Neural crest cell (in vitro differentiated cells): ENCODE measurements around the gene DIAPH2. TPM values are rescaled to one million over a fixed set of nuclear protein-coding genes. Genes with fewer than 3 reads are reported as not detected.

Experiments
- DNase-seq: peaks from one replicate; pipeline ENCODE4 v3.0.0; 2021; ENCODE audit warnings: low read depth, mixed read lengths, low spot score
- H3K27ac Mint-ChIP-seq: one replicate; pipeline ENCODE4 v1.8.0; 2021; ENCODE audit warnings: mild to moderate bottlenecking, mixed read lengths; ENCODE audit not compliant: unreplicated experiment
- H3K27me3 Mint-ChIP-seq: 2 replicates; pipeline ENCODE4 v1.8.0; 2021; ENCODE audit warnings: low read depth, mild to moderate bottlenecking, mixed read lengths
- H3K36me3 Mint-ChIP-seq: 2 replicates; pipeline ENCODE4 v1.8.0; 2021; ENCODE audit warnings: low read depth, mild to moderate bottlenecking, mixed read lengths
- H3K4me1 Mint-ChIP-seq: 2 replicates; pipeline ENCODE4 v1.8.0; 2021; ENCODE audit warnings: mixed read lengths
- H3K4me3 Mint-ChIP-seq: one replicate; pipeline ENCODE4 v1.8.0; 2021; ENCODE audit warnings: mild to moderate bottlenecking, mixed read lengths
- H3K9me3 Mint-ChIP-seq: 2 replicates; pipeline ENCODE4 v1.8.0; 2021; ENCODE audit warnings: mixed read lengths
- total RNA-seq: library from RNA; stranded (reverse); gene quantifications from 2 replicates; pipeline ENCODE4 v1.2.1, GENCODE V29; 2021
- TF ChIP-seq, protein P1 (sequence below): fragments of 200-600 bp; sonication (generic); conservative IDR thresholded peaks from 2 replicates; pipeline ENCODE4 v1.5.0; 2021; ENCODE audit warnings: antibody characterized with exemption, mild to moderate bottlenecking

DIAPH2 gene
- total RNA-seq, 1 donor from 2014 or later, result 8.4 TPM

DNA sequence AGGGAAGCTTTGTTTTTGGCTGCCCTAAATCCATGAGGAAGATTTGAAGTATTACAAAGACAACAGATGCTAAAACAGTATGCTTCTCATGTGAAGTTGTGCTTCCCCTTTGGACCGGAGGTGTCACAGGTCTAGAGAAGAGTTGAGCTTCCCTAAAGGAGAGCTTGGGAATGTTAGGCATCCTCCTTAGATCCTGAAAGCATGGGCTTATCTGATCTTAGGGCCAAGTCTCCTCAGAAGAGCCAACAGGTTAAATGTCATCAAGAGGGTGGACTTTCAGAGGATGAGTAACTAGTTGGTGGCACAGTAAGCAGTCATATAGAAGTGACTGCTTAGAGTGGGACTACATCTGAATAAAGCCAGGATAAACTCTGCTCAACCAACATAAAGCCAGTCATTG lies 404.5 kb downstream of the DIAPH2 start:
- TF ChIP-seq, protein P1, sequence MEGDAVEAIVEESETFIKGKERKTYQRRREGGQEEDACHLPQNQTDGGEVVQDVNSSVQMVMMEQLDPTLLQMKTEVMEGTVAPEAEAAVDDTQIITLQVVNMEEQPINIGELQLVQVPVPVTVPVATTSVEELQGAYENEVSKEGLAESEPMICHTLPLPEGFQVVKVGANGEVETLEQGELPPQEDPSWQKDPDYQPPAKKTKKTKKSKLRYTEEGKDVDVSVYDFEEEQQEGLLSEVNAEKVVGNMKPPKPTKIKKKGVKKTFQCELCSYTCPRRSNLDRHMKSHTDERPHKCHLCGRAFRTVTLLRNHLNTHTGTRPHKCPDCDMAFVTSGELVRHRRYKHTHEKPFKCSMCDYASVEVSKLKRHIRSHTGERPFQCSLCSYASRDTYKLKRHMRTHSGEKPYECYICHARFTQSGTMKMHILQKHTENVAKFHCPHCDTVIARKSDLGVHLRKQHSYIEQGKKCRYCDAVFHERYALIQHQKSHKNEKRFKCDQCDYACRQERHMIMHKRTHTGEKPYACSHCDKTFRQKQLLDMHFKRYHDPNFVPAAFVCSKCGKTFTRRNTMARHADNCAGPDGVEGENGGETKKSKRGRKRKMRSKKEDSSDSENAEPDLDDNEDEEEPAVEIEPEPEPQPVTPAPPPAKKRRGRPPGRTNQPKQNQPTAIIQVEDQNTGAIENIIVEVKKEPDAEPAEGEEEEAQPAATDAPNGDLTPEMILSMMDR, result no peak
- Mint-ChIP-seq H3K27me3 (no peaks in the 10 kb centered on the region), H3K36me3 (peaks cover 3% of the 10 kb centered on the region), H3K9me3 (peaks cover 2% of the 10 kb centered on the region), H3K4me1 (peaks cover 5% of the 10 kb centered on the region), H3K27ac (no peak overlapping the region), H3K4me3 (no peak overlapping the region)
- DNase-seq, result no peak

DNA sequence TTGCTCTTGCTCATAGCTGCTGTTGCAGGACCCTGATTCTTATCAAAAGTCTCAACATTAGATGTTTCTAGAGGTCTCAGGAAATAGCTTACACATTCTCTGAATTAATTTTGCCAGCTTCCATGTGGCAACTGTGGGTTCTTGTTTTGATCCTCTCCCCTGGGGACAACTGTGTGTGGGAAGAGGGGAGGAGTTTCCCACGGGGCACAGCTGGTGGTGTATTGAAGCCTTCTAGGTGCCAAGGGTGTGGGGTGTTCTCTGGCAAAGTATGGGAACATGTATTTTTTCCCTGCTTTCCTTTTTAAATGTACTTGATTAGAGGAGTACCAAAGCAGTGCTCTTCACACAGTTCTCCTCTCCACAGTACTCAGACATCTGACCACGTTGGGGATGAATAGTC lies 411.7 kb downstream of the DIAPH2 start:
- Mint-ChIP-seq H3K27ac (no peak overlapping the region), H3K27me3 (no peaks in the 10 kb centered on the region), H3K4me3 (no peak overlapping the region), H3K36me3 (no peaks in the 10 kb centered on the region), H3K4me1 (peaks cover 3% of the 10 kb centered on the region), H3K9me3 (no peaks in the 10 kb centered on the region)
- TF ChIP-seq, protein P1, result no peak
- no peak for DNase-seq

DNA sequence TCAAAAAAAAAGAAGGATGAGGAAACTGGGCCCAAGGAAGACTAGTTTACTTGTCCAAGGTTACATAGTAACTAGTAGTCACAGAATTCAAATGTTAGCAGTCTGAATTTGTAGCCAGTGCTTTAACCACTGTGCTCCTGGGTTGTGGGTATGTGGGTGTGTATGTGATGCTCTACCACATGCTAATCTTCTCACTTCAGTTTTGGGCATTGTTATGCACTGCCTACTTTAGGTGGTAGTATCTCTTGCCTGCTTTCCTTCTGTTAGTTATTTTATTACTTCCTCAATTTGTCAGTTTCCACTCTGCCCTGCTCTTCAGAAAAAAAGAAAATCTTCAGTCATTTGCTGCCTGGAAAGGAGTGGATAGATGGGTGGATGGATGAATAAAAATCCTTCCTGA lies 418.3 kb downstream of the DIAPH2 start:
- Mint-ChIP-seq H3K27ac (no peak overlapping the region), H3K27me3 (no peaks in the 10 kb centered on the region), H3K36me3 (no peaks in the 10 kb centered on the region), H3K4me1 (no peaks in the 10 kb centered on the region), H3K9me3 (no peaks in the 10 kb centered on the region), H3K4me3 (no peak overlapping the region)
- DNase-seq, result no peak
- TF ChIP-seq, protein P1, result no peak

DNA sequence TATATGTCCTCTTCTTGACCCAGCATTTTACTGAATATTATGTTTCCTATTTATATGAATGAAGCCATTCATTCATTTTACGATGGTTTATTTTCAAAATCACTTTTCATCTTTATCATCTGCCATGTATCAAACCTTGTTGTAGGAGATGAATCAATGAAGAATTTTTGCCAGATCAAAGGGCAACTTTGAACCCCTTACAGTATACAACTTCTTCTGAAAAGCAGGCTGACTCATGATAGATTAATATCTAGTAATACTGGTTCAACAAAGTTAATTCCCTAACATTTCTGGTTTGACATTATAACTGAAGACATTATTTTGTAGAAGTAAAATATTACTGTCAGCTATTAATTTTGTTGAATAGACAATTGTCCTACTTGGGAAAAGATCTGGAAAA lies 425.1 kb downstream of the DIAPH2 start:
- TF ChIP-seq, protein P1, result no peak
- Mint-ChIP-seq H3K4me3 (no peak overlapping the region), H3K27ac (no peak overlapping the region), H3K36me3 (no peaks in the 10 kb centered on the region), H3K27me3 (no peaks in the 10 kb centered on the region), H3K4me1 (no peaks in the 10 kb centered on the region), H3K9me3 (no peaks in the 10 kb centered on the region)
- no peak for DNase-seq

DNA sequence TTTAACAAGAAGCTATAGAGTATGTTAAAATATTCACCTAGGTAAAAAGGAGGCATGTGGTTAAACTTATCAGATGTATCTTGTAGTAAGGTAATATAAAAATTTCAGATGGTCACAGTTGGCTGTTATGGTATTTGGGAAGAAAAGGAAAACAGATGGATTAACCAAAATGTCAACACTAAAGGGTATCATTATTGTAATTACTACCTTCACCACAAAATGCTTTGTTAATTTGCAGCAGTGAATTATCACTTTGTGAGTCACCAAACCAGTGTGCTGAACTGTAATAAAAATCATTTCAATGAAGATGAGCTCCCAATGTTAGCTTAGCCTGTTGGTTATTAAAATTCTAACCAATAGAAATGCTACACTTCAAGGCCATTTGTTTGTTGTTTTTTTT lies 432.9 kb downstream of the DIAPH2 start:
- no peak overlapping the region for H3K4me3 Mint-ChIP-seq
- DNase-seq, result no peak
- no peak overlapping the region for H3K27ac Mint-ChIP-seq
- no peaks in the 10 kb centered on the region for H3K4me1 Mint-ChIP-seq
- peaks cover 5% of the 10 kb centered on the region for H3K36me3 Mint-ChIP-seq
- no peaks in the 10 kb centered on the region for H3K27me3 Mint-ChIP-seq
- peaks cover 5% of the 10 kb centered on the region for H3K9me3 Mint-ChIP-seq
- TF ChIP-seq, protein P1, result no peak
